Heart right ventricle (tissue), 16 donors: ENCODE data around the gene FOXN3. TPM values are rescaled to one million over a fixed set of nuclear protein-coding genes. Genes with fewer than 3 reads are reported as not detected.
A peak's percentile ranks its signal among the peaks of the same experiment; 100 is the strongest.

ENCODE experiments used
- ATAC-seq, 8 donors: fragments of 200-7000 bp; cut with Tn5 transposase; one replicate each; pipeline ENCODE4 v1.9.1; 2020; ENCODE audit warnings: mild to moderate bottlenecking in 8 of 8, moderate library complexity in 8 of 8, moderate number of reproducible peaks in 1 of 8
- DNase-seq, 2 donors: peaks; one replicate each; pipeline ENCODE4 v3.0.0-alpha.2; 2020
- H3K27ac ChIP-seq, 10 donors: fragments of 200-600 bp; sonication (generic) in 2 of 10; one replicate each; pipeline versions ENCODE4 v1.5.0 to v1.8.0; 2020 to 2022; ENCODE audit warnings: mild to moderate bottlenecking in 3 of 10
- H3K27me3 ChIP-seq, 7 donors: fragments of 200-600 bp; one replicate each; pipeline ENCODE4 v1.8.0; 2021 to 2022; ENCODE audit warnings: mild to moderate bottlenecking in 2 of 7
- H3K36me3 ChIP-seq, 9 donors: fragments of 200-600 bp; sonication (generic) in 1 of 9; one replicate each; pipeline versions ENCODE4 v1.5.0 to v1.8.0; 2020 to 2022; ENCODE audit warnings: mild to moderate bottlenecking in 2 of 9
- H3K4me1 ChIP-seq, 9 donors: fragments of 200-600 bp; sonication (generic) in 1 of 9; one replicate each; pipeline versions ENCODE4 v1.5.0 to v1.8.0; 2020 to 2022; ENCODE audit warnings: mild to moderate bottlenecking in 4 of 9
- H3K4me3 ChIP-seq, 10 donors: fragments of 200-600 bp; sonication (generic) in 2 of 10; one replicate each; pipeline versions ENCODE4 v1.5.0 to v1.8.0; 2020 to 2022; ENCODE audit warnings: mild to moderate bottlenecking in 7 of 10, moderate library complexity in 2 of 10
- H3K9me3 ChIP-seq, 11 donors: fragments of 200-600 bp in 10 of 11; sonication (generic) in 2 of 11; one replicate each; pipeline versions ENCODE4 v1.5.0 to v1.8.0; 2013 to 2022; ENCODE audit warnings: mild to moderate bottlenecking in 2 of 11, control low read depth in 1 of 11, moderate library complexity in 1 of 11
- WGBS, 2 donors: extraction: QIAGEN DNeasy Blood & Tissue Kit; methylation state at CpG; one replicate each; pipeline ENCODE4 v1.1.7; 2013; ENCODE audit warnings: inconsistent platforms in 1 of 2; 5-methylcytosine and 5-hydroxymethylcytosine counted together
- intact Hi-C, 10 donors: fragments of 100-400 bp; cut with DNase I; formaldehyde crosslinking; loops; one replicate each; pipeline versions ENCODE4 v1.11.1 to v1.14.2; 2022
- polyA plus RNA-seq, 2 donors: library from polyadenylated mRNA; stranded (reverse); fragments of 200-250 nt; gene quantifications; one replicate each; pipeline ENCODE4 v1.2.3, GENCODE V29; 2013
- total RNA-seq, 10 donors: library from RNA; stranded (reverse); fragmentation: NEBNext Ultra II Directional in 3 of 10; extraction: Animal tissue kit (Norgen Biotek cat#: 25700) in 3 of 10; gene quantifications; one replicate each; pipeline versions ENCODE4 v1.2.1 to v1.2.4, GENCODE V29; 2021 to 2023
- TF ChIP-seq, protein P1 (sequence below), 9 donors: fragments of 200-600 bp; sonication (generic) in 2 of 9; IDR thresholded peaks; one replicate each; pipeline versions ENCODE4 v1.5.0 to v1.8.0; 2021 to 2022; ENCODE audit warnings: antibody characterized with exemption in 9 of 9, mild to moderate bottlenecking in 5 of 9, moderate library complexity in 1 of 9
- donor health status: Arrhythmogenic right ventricular cardiomyopathy.
- donor health status: ischemic (EF 13 %, LVEDD 7.1; RV severe dilation, severe dysfunction).
- donor health status: healthy with polysubstance abuse.
- donor health status: DM: no; HTN: yes; CAD: no.
- donor health status: DM: no; HTN: no; CAD: no.
- donor health status: ischemic (EF 25% LVEDD 6.9; RV normal size, moderate dysfunction).
- donor health status: ischemic (EF 25% LVEDD 5.7; RV mildly dilated, moderate dysfunction).
- donor health status: healthy.
- donor health status: DM: yes; HTN: yes; CAD: no.
- donor health status: Ischemic cardiomyopathy.
- donor health status: ischemic (EF 35%, LVEDD 5.7; RV mildly dilated, moderate dysfunction).
- donor health status: nonischemic (EF 11% LVEDD 7.7; RV severe dilation, severe dysfunction).
- donor health status: DM: yes; HTN: yes; CAD: no.
- donor health status: PGD.
- donor health status: ischemic (EF 29% LVEDD 5.4; RV normal size, mild dysfunction).
- donor health status: nonischemic (EF 23%, LVEDD 6.1; RV moderate dilation, normal function).

FOXN3 gene
- total and polyA plus RNA-seq, 12 donors: 13.0 to 150 (median 107) TPM

DNA sequence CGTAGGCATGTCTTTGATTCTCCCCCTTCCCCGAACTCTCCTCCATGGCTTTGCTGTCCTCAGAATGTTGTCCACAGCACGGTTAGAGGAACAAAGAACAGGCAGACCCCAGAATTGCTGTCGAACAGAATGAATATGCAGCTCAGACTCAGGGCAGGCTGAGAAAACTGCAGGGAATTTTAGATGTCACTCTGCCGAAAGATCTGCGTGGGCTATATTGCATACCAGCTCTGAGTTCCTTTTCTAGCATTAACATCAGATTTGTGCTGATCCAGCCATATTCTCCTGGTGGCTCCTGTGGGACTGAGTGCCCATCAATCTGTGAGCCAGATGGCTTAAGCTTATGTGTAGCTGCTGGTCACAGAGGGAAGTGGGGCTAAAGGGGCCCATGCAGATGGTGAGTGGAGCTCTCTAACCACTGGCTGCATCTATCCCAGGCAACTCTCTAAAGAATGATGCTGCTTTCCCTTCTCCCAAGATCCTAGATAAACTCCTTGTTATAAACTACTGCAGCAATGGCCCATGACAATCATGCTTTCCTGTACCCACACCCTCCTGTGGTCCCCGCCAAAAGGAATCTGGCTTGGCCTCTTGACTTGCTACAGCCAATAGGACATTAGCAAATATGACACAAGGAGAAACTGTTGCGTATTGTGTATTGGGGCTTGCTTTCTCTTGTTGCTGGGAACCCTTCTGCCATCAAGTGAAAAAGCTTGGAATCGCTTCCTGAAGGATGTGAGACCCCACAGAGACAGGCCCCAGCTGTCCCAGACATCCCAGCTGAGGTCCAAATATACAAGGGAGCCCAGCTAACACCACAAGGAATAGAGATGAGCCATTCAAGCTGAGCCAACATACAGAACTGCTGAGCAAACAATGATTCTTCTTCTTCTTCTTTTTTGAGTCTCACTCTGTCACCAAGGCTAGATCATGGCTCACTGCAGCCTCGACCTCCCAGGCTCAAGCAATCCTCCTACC lies 101.3 kb downstream of the FOXN3 start:
- intact Hi-C loops: no loop called here

DNA sequence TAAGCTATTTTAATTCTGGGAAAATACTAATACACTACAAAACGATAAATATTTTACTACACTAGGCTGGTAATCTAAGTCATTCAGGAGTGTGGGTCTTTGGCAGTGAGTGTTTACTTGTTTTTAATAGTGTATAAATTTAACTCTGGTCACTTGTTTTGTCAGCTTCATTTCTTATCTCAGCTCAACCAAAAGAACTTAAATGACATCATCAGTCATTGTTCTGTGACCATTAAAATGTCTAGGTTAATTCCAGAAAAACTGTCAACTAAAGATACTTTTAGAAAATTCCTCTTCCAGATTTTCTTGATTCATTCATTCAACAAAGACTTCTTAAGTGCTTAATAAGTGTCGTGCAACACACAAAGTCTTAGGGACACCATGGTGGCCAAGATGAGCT lies 102.8 kb downstream of the FOXN3 start:
- H3K4me1 ChIP-seq: peaks cover 0 to 30% (median 14%) of the 10 kb centered on the region in 9 donors
- no peaks in the 10 kb centered on the region for H3K27me3 ChIP-seq
- no peak for ATAC-seq
- H3K27ac ChIP-seq: no peak overlapping the region
- peaks cover 0 to 5% (median 0%) of the 10 kb centered on the region in 9 donors for H3K36me3 ChIP-seq
- no peak overlapping the region for H3K4me3 ChIP-seq
- WGBS, 2 donors: 90 to 96% methylated on average over 2 of the region's 2 CpGs
- intact Hi-C loops: no loop called here
- peaks cover 0 to 5% (median 0%) of the 10 kb centered on the region in 11 donors for H3K9me3 ChIP-seq
- TF ChIP-seq, protein P1, sequence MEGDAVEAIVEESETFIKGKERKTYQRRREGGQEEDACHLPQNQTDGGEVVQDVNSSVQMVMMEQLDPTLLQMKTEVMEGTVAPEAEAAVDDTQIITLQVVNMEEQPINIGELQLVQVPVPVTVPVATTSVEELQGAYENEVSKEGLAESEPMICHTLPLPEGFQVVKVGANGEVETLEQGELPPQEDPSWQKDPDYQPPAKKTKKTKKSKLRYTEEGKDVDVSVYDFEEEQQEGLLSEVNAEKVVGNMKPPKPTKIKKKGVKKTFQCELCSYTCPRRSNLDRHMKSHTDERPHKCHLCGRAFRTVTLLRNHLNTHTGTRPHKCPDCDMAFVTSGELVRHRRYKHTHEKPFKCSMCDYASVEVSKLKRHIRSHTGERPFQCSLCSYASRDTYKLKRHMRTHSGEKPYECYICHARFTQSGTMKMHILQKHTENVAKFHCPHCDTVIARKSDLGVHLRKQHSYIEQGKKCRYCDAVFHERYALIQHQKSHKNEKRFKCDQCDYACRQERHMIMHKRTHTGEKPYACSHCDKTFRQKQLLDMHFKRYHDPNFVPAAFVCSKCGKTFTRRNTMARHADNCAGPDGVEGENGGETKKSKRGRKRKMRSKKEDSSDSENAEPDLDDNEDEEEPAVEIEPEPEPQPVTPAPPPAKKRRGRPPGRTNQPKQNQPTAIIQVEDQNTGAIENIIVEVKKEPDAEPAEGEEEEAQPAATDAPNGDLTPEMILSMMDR (IDR thresholded peaks at IDR 0.05): no peak
- no peak for DNase-seq

More for the DNA sequence above, 101.3 kb downstream of the FOXN3 start:
- Histone ChIP-seq H3K27me3 (no peaks in the 10 kb centered on the region), H3K9me3 (peaks cover 0 to 5% (median 0%) of the 10 kb centered on the region in 11 donors), H3K36me3 (peaks cover 0 to 5% (median 0%) of the 10 kb centered on the region in 9 donors), H3K4me1 (peaks cover 0 to 29% (median 11%) of the 10 kb centered on the region in 9 donors), H3K27ac (no peak overlapping the region), H3K4me3 (no peak overlapping the region)
- TF ChIP-seq, protein P1 (IDR thresholded peaks at IDR 0.05): no peak
- ATAC-seq (peak in 5 of 8 donors; percentile 17 to 51 (median 35)), DNase-seq (no peak)
- WGBS, 2 donors: 90 to 91% methylated on average over 10 of the region's 10 CpGs

DNA sequence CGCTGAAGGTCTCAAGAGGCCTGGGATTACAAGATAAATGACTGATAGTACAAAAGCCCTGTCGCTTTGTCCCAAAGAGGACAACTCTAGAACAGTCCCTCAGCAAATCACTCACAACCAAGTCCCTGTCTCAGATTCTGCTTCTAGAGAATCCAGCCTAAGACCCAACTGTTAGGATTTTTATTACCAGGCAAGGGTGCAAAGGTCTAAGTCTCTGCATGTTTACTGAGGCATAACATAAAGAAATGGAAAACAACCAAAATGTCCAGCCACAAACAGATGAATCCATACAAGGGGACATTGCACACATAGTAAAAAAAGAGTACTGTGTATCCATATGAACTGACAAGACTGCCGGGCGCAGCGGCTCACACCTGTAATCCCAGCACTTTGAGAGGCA lies 104.1 kb downstream of the FOXN3 start:
- no peak for ATAC-seq
- WGBS, 2 donors: 82 to 87% methylated on average over 5 of the region's 5 CpGs
- peaks cover 0 to 37% (median 18%) of the 10 kb centered on the region in 9 donors for H3K4me1 ChIP-seq

DNA sequence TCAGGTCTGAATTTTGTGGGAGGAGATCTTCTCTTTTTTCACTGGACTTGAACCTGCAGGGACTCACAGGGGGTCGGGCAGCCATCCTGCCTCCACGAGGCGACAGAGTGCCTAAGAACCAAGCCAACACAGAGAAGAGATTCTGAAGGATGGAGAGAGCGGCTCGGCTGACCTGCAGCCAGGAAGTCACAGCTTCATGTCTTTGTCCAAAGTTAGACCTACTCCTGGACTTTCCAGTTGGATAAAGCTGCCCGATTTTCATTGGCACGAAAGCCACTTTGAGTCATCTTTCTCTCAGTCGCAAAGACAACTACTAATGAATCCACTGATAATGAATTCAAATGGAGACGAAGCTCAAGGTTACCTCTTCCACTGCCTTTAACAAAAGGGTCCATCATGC lies 106.8 kb downstream of the FOXN3 start:
- ATAC-seq (no peak), DNase-seq (no peak)
- Histone ChIP-seq H3K36me3 (peaks cover 0 to under 1% (median 0%) of the 10 kb centered on the region in 9 donors), H3K27me3 (no peaks in the 10 kb centered on the region), H3K27ac (no peak overlapping the region), H3K9me3 (peaks cover 0 to 5% (median 0%) of the 10 kb centered on the region in 11 donors), H3K4me3 (no peak overlapping the region), H3K4me1 (peaks cover 0 to 55% (median 34%) of the 10 kb centered on the region in 9 donors)
- intact Hi-C loops: no loop called here
- TF ChIP-seq, protein P1 (IDR thresholded peaks at IDR 0.05): no peak
- WGBS, 2 donors: 90 to 93% methylated on average over 9 of the region's 9 CpGs

More for the DNA sequence above, 104.1 kb downstream of the FOXN3 start:
- intact Hi-C loops: no loop called here
- H3K9me3 ChIP-seq: peaks cover 0 to 5% (median 0%) of the 10 kb centered on the region in 11 donors
- DNase-seq: no peak
- TF ChIP-seq, protein P1 (IDR thresholded peaks at IDR 0.05): no peak
- H3K36me3 ChIP-seq: peaks cover 0 to 5% (median 0%) of the 10 kb centered on the region in 9 donors
- no peak overlapping the region for H3K27ac ChIP-seq
- no peaks in the 10 kb centered on the region for H3K27me3 ChIP-seq
- H3K4me3 ChIP-seq: no peak overlapping the region
